ENCODE data around the gene DIAPH1.
A peak's percentile ranks its signal among the peaks of the same experiment; 100 is the strongest.

DIAPH1 gene

DNA sequence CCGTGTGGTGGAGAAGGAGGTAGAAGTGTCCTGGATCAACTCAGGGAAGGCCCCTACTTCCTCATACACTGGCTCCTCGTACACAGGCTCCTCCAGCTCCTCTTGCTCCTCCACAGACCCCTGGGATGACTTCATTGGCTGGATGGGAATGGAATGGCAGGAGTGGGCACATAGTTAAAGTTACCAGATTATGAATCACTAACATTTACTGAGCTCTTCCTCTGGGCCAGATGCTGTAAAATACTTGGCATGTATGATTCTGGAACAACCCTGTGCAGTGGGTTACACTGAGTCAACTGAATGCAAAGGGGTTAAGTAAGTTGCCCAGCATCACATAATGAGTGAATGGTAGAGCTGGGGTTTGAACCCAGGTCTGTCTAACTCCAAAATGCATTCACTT, 35.5 kb upstream of the DIAPH1 start:
- peaks cover 20% of the 10 kb centered on the region for H3K36me3 ChIP-seq (ENCODE audit: control insufficient read depth, insufficient read depth, low read length)
- no peaks in the 10 kb centered on the region for H3K9me3 ChIP-seq (ENCODE audit: control insufficient read depth, insufficient read depth, low read length)
- WGBS (ENCODE audit: insufficient coverage, insufficient read length) = no CpG with 5 or more reads among the region's 2 CpGs
- H3K4me3 ChIP-seq (ENCODE audit: low read length) = no peak overlapping the region
- DNase-seq (ENCODE audit: low read depth, low spot score) = no peak
- H3K27ac ChIP-seq (ENCODE audit: low read length) = no peak overlapping the region
- no peaks in the 10 kb centered on the region for H3K27me3 ChIP-seq (ENCODE audit: control insufficient read depth, insufficient read depth, low read length)
- H3K4me1 ChIP-seq (ENCODE audit: control insufficient read depth, insufficient read depth, low read length) = no peaks in the 10 kb centered on the region

DNA sequence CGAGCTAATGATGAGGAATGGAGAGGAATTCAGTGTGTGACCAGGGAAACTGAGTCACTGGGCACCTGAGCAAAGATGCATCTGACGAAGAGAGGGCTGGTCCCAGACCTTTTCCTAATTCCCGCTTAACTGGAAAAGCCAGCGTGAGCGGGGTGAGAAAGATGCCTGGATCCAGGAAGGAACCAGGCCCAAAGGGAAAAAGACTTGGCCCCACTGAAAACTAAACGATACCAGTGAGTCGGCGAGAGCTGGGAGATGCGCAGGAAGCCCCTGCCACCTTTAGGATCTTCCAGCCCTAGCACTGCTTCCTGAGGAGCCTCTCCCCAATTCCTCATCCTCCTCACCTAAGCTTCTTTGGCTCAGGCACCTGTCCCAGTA, 32.9 kb upstream of the DIAPH1 start:
- no CpG with 5 or more reads among the region's 9 CpGs for WGBS (ENCODE audit: insufficient coverage, insufficient read length)
- no peak overlapping the region for H3K27ac ChIP-seq (ENCODE audit: low read length)
- H3K9me3 ChIP-seq (ENCODE audit: control insufficient read depth, insufficient read depth, low read length) = no peaks in the 10 kb centered on the region
- DNase-seq (ENCODE audit: low read depth, low spot score) = no peak
- peaks cover 15% of the 10 kb centered on the region for H3K36me3 ChIP-seq (ENCODE audit: control insufficient read depth, insufficient read depth, low read length)
- no peaks in the 10 kb centered on the region for H3K4me1 ChIP-seq (ENCODE audit: control insufficient read depth, insufficient read depth, low read length)
- H3K27me3 ChIP-seq (ENCODE audit: control insufficient read depth, insufficient read depth, low read length) = no peaks in the 10 kb centered on the region
- no peak overlapping the region; the same call in 1 of the 2 replicates for H3K4me3 ChIP-seq (ENCODE audit: low read length)

DNA sequence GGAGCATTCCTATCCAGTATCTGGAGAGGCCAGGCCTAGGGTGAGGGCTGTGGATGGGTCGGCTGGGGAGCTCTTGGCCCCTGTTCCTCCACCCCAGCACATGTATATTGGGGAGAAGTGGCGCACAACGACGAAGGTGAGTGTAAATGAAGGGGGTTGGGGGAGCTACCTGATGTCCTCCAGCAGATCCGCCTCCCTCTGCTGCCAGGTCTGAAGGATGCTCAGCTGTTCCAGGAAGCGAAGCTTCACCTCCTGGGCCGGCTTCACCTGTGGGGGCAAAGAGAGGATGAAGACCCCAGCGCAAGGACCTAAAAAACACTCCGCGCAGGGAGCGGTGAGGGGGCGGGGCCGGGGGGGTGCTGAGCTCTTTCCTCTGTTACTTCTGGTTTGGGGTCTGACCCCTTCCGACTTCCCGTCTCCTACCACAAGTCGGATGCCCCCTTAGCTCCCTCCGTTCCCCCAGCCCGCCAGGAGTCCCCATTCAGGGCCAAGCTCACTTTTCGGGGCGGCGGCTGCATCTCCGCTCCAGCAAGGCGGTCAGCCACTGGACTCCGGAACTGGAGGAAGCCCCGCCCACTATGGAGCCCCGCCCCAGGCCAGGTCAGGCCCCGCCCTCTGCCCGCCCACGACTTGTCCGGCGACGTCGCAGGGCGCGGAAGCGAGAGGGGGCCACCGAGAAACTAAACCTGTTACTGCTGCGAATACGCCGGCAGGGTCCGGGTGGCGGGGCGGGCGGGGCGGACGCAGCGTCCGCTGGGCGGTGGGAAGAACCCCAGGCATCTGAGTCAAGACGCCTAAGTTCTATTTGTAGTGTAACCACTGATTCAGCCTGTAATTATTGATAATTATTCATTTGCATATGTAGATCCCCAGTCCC, 32.3 kb upstream of the DIAPH1 start, which contains the start of gene FCHSD1:
TSS of gene FCHSD1 (minus strand) at position 568 of the 877 bp plus-strand sequence. CDS start at position 518, 50 bp downstream.
- Histone ChIP-seq H3K36me3 (ENCODE audit: control insufficient read depth, insufficient read depth, low read length) (peaks cover 10% of the 10 kb centered on the region), H3K4me1 (ENCODE audit: control insufficient read depth, insufficient read depth, low read length) (no peaks in the 10 kb centered on the region), H3K4me3 (ENCODE audit: low read length) (peak within 1 kb of the TSS; percentile 80; the same call in 1 of the 2 replicates), H3K27ac (ENCODE audit: low read length) (no peak within 1 kb of the TSS), H3K9me3 (ENCODE audit: control insufficient read depth, insufficient read depth, low read length) (no peaks in the 10 kb centered on the region), H3K27me3 (ENCODE audit: control insufficient read depth, insufficient read depth, low read length) (no peaks in the 10 kb centered on the region)
- DNase-seq (ENCODE audit: low read depth, low spot score) = no peak
- no CpG with 5 or more reads among the region's 50 CpGs for WGBS (ENCODE audit: insufficient coverage, insufficient read length)

DNA sequence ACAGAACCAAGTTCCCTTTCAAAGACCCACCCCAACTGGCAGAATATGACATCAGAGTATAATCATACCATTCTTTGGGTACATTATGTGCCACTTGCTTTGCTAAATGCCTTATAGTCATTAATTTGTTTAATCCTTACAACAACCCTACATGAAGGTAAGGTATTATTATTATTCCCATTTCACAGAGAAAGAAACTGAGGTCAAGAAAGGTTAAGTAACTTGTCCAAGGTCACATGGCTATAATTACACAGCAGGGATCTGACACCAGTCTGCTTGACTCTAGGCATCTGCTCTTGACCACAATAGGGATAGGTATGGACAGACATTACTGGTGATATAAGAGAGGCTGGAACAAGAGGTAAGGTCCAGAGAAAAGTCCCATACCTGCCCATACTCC, 31.2 kb upstream of the DIAPH1 start:
- no peaks in the 10 kb centered on the region for H3K27me3 ChIP-seq (ENCODE audit: control insufficient read depth, insufficient read depth, low read length)
- H3K4me3 ChIP-seq (ENCODE audit: low read length) = no peak overlapping the region
- H3K27ac ChIP-seq (ENCODE audit: low read length) = no peak overlapping the region
- H3K4me1 ChIP-seq (ENCODE audit: control insufficient read depth, insufficient read depth, low read length) = no peaks in the 10 kb centered on the region
- no peaks in the 10 kb centered on the region for H3K9me3 ChIP-seq (ENCODE audit: control insufficient read depth, insufficient read depth, low read length)
- H3K36me3 ChIP-seq (ENCODE audit: control insufficient read depth, insufficient read depth, low read length) = peaks cover 8% of the 10 kb centered on the region; the same call in 1 of the 2 replicates
- no peak for DNase-seq (ENCODE audit: low read depth, low spot score)

DNA sequence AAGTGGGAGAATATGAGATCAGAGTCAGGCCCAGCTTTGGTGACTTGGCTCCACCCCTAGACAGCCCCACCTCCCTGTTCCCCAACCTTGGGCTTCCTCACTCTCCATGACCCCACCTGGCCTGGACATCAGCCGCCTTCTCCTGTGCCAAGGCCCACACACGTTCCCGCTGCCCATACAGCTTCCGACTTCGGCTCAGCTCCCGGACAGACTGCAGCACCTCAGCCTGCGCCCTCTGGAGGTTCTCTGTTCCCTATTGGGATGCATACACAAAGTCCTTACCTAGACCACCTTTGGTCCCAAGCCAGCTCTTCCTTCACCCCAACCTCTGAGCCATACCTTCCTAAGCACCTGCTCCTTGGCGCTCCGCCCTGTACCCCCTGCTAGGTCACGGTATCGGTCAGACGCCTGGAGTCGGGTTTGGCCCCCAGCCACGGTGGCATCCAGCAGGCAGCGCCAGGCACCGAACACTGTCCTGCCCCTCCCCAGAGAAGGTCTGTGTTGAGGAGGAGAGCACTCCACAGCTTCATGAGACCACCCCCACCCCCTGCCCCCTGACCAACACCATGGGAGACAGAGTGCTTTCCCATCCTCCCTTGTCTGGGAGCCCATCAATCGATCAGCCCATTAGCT, 30.4 kb upstream of the DIAPH1 start:
- Histone ChIP-seq H3K36me3 (ENCODE audit: control insufficient read depth, insufficient read depth, low read length) (peaks cover 10% of the 10 kb centered on the region; the same call in 1 of the 2 replicates), H3K9me3 (ENCODE audit: control insufficient read depth, insufficient read depth, low read length) (no peaks in the 10 kb centered on the region), H3K27me3 (ENCODE audit: control insufficient read depth, insufficient read depth, low read length) (no peaks in the 10 kb centered on the region), H3K4me1 (ENCODE audit: control insufficient read depth, insufficient read depth, low read length) (no peaks in the 10 kb centered on the region), H3K4me3 (ENCODE audit: low read length) (no peak overlapping the region; the same call in 1 of the 2 replicates), H3K27ac (ENCODE audit: low read length) (no peak overlapping the region)
- DNase-seq (ENCODE audit: low read depth, low spot score) = no peak
- WGBS (ENCODE audit: insufficient coverage, insufficient read length) = no CpG with 5 or more reads among the region's 17 CpGs

DNA sequence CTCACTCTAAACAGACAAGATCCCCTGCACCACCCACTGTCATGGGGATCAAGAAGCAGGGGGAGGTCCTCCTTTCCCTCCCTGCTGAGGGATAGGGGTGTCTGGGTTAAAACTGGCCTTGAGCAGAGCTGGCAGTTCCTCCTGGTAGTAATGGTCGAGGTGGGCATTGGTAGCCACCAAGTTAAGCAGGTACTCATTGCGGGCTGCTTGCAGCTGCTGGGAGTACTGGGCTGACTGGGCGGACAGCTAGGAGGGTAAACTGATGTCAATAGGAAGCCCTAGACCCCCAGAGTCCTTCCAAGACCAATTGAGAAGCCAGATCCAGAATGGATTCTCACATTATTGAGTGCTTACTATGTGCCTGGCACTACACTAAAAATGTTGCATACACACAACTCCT, 29.1 kb upstream of the DIAPH1 start:
- no peak overlapping the region for H3K4me3 ChIP-seq (ENCODE audit: low read length)
- H3K4me1 ChIP-seq (ENCODE audit: control insufficient read depth, insufficient read depth, low read length) = no peaks in the 10 kb centered on the region
- no CpG with 5 or more reads among the region's 3 CpGs for WGBS (ENCODE audit: insufficient coverage, insufficient read length)
- no peaks in the 10 kb centered on the region for H3K27me3 ChIP-seq (ENCODE audit: control insufficient read depth, insufficient read depth, low read length)
- DNase-seq (ENCODE audit: low read depth, low spot score) = no peak
- H3K36me3 ChIP-seq (ENCODE audit: control insufficient read depth, insufficient read depth, low read length) = peaks cover 8% of the 10 kb centered on the region
- H3K27ac ChIP-seq (ENCODE audit: low read length) = no peak overlapping the region
- no peaks in the 10 kb centered on the region for H3K9me3 ChIP-seq (ENCODE audit: control insufficient read depth, insufficient read depth, low read length)

DNA sequence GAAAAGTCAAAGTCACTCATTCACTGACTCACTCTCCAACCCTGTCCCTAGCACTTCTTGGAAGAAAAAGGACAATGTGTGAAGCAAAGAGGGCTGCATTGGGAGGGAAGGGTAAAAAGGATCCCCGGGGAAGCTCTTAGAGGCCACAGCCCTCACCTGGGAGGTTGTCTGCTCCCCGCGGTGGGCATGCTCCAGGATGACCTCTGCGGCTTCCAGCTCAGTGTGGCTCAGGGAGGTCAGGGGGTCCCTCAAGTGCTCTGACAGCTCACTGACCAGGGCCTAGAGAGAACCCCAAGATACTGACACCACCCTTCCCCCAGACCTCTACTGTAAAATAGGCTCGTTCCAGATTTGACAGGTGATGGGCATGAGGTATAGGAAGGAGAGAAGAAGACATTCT, 28.4 kb upstream of the DIAPH1 start:
- H3K36me3 ChIP-seq (ENCODE audit: control insufficient read depth, insufficient read depth, low read length) = peaks cover 10% of the 10 kb centered on the region

DNA sequence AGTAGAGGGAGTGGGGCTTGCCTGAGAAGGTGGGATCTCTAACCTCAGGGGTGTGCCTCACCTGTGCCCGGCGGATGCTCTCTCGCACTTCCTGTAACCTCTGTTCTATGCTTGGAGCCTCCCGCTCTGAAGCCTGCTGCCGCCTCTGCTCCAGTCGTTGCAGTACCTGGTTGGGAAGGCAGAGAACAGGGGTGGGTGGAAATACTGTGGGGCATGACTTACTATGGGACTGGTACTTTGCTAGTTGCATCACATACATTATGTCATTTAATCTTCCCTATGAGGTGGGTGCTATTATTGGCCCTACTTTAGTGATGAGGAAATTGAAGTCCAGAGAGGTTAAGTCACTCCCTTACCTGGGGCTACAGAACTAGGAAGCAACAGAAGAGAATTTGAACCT, 27.2 kb upstream of the DIAPH1 start:
- H3K4me3 ChIP-seq (ENCODE audit: low read length) = no peak overlapping the region
- no peaks in the 10 kb centered on the region for H3K4me1 ChIP-seq (ENCODE audit: control insufficient read depth, insufficient read depth, low read length)
- H3K27ac ChIP-seq (ENCODE audit: low read length) = no peak overlapping the region
- peaks cover 10% of the 10 kb centered on the region for H3K36me3 ChIP-seq (ENCODE audit: control insufficient read depth, insufficient read depth, low read length)
- no peaks in the 10 kb centered on the region for H3K27me3 ChIP-seq (ENCODE audit: control insufficient read depth, insufficient read depth, low read length)
- DNase-seq (ENCODE audit: low read depth, low spot score) = no peak
- H3K9me3 ChIP-seq (ENCODE audit: control insufficient read depth, insufficient read depth, low read length) = no peaks in the 10 kb centered on the region
- no CpG with 5 or more reads among the region's 6 CpGs for WGBS (ENCODE audit: insufficient coverage, insufficient read length)

More for the DNA sequence above, 28.4 kb upstream of the DIAPH1 start:
- no peaks in the 10 kb centered on the region for H3K27me3 ChIP-seq (ENCODE audit: control insufficient read depth, insufficient read depth, low read length)
- no peak overlapping the region for H3K27ac ChIP-seq (ENCODE audit: low read length)
- no peaks in the 10 kb centered on the region for H3K9me3 ChIP-seq (ENCODE audit: control insufficient read depth, insufficient read depth, low read length)
- no peak for DNase-seq (ENCODE audit: low read depth, low spot score)
- no CpG with 5 or more reads among the region's 5 CpGs for WGBS (ENCODE audit: insufficient coverage, insufficient read length)
- no peaks in the 10 kb centered on the region for H3K4me1 ChIP-seq (ENCODE audit: control insufficient read depth, insufficient read depth, low read length)
- H3K4me3 ChIP-seq (ENCODE audit: low read length) = no peak overlapping the region

DNA sequence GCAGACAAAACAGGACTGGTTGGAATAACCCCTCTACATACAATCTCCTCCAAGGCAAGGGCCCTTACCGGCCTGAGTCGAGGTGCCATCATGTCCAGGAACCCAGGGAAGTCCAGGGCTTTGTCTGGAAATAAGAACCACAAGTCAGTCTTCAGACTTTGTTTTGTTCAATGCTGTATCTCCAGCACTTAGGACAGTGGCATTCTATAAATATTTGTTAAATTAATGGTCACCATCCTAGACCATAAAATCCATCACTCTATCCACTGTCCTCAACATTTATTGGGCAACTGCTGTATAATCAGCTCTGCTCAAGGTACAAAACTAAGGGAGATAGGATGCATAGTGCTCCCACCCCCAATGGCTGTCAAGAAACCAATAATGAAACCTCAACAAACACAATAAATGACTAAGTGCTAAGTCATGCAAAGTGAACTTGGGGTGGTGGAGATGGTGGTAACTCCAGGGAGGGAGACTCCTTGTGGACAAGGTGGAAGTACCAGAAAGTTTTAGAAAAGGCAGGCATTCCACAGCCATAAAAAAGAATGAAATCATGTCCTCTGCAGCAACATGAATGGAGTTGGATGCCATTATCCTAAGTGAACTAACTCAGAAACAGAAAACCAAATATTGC, 23.0 kb upstream of the DIAPH1 start:
- no peaks in the 10 kb centered on the region for H3K27me3 ChIP-seq (ENCODE audit: control insufficient read depth, insufficient read depth, low read length)
- no peak for DNase-seq (ENCODE audit: low read depth, low spot score)
- no CpG with 5 or more reads among the region's 2 CpGs for WGBS (ENCODE audit: insufficient coverage, insufficient read length)
- no peak overlapping the region for H3K27ac ChIP-seq (ENCODE audit: low read length)
- no peaks in the 10 kb centered on the region for H3K9me3 ChIP-seq (ENCODE audit: control insufficient read depth, insufficient read depth, low read length)
- H3K4me3 ChIP-seq (ENCODE audit: low read length) = no peak overlapping the region
- H3K4me1 ChIP-seq (ENCODE audit: control insufficient read depth, insufficient read depth, low read length) = peaks cover 3% of the 10 kb centered on the region; the same call in 1 of the 2 replicates
- peaks cover 10% of the 10 kb centered on the region for H3K36me3 ChIP-seq (ENCODE audit: control insufficient read depth, insufficient read depth, low read length)

DNA sequence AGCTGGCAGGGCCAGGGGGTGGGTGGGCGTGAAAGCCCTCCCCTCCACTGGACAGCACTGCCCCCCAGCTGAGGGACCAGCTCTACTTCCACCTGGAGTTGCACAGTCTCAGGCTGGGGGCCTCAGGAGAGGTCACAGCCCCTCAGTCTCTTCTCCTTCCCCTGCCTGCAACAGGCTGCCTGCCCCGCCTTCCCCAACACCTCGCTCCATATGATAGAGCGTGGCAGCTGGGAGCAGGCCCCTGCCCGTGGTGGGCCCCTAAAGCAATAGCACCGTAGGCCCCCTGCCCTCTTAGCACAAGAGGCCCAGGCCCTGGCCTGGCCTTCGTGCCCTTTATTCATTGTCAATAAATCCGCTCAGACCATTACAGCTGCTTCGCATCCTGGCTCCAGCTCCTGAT, 21.9 kb upstream of the DIAPH1 start:
- Histone ChIP-seq H3K36me3 (ENCODE audit: control insufficient read depth, insufficient read depth, low read length) (peaks cover 7% of the 10 kb centered on the region), H3K9me3 (ENCODE audit: control insufficient read depth, insufficient read depth, low read length) (no peaks in the 10 kb centered on the region), H3K4me1 (ENCODE audit: control insufficient read depth, insufficient read depth, low read length) (peaks cover 3% of the 10 kb centered on the region; the same call in 1 of the 2 replicates), H3K27me3 (ENCODE audit: control insufficient read depth, insufficient read depth, low read length) (no peaks in the 10 kb centered on the region), H3K4me3 (ENCODE audit: low read length) (no peak overlapping the region), H3K27ac (ENCODE audit: low read length) (no peak overlapping the region)
- no CpG with 5 or more reads among the region's 9 CpGs for WGBS (ENCODE audit: insufficient coverage, insufficient read length)
- no peak for DNase-seq (ENCODE audit: low read depth, low spot score)

Measured in iPS DF 6.9 (cell line).